CMK (cell line): ENCODE data around the gene HMOX1.
"Not testable (repeated sequence)": the region's sequence is repeated elsewhere in the genome, so short reads cannot be mapped to it uniquely, and the experiment has no call there.

Experiments used
- DNase-seq: peaks from one replicate; pipeline ENCODE4 v3.0.0-alpha.2; 2010; ENCODE audit warnings: low read depth

Gene HMOX1

GRCh38 chr22:35435201-35435740 lies 54.4 kb downstream of the HMOX1 start:
- DNase-seq: no peak

- no peak for DNase-seq
Measured at GRCh38 chr22:35436421-35436820, 55.5 kb downstream of the HMOX1 start.

GRCh38 chr22:35437049-35437448 lies 56.2 kb downstream of the HMOX1 start:
- no peak for DNase-seq

GRCh38 chr22:35438673-35439364 lies 57.9 kb downstream of the HMOX1 start:
- not testable (repeated sequence) for DNase-seq

- DNase-seq: no peak
Measured at GRCh38 chr22:35439365-35439717, 58.4 kb downstream of the HMOX1 start.

GRCh38 chr22:35440129-35440528 lies 59.2 kb downstream of the HMOX1 start:
- no peak for DNase-seq

GRCh38 chr22:35441489-35442100 lies 60.7 kb downstream of the HMOX1 start:
- DNase-seq: no peak

GRCh38 chr22:35442471-35442870 lies 61.6 kb downstream of the HMOX1 start:
- no peak for DNase-seq

- no peak for DNase-seq
Measured at GRCh38 chr22:35443338-35443737, 62.4 kb downstream of the HMOX1 start.
